CD4-positive, alpha-beta T cell treated with Interleukin-4 for 1 hour (primary cell): ENCODE results near the gene AZIN2.

Source experiments
- DNase-seq, 2 donors: peaks; one replicate each; pipeline ENCODE4 v3.0.0-alpha.2; 2020 to 2022

The AZIN2 gene

DNA sequence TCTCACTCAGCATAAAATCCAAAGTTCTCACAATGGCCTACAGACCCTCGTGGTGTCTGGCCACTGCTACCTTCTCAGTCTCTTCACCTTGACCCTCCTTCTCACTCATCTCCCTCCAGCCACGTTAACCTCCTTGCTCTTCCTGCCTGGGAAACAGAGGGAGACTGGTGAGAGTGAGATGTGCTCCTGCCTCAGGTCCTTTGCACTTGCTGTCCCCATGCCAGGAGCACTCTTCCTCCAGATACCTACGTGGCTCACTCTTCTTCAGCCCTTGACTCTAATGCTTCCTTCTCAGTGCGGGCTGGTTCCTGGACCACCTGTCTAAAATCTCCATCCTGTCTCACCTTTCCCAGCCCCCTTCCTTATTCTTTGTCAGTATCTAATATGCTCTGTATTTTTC is 76.2 kb downstream of the AZIN2 start:
- DNase-seq = no peak

DNA sequence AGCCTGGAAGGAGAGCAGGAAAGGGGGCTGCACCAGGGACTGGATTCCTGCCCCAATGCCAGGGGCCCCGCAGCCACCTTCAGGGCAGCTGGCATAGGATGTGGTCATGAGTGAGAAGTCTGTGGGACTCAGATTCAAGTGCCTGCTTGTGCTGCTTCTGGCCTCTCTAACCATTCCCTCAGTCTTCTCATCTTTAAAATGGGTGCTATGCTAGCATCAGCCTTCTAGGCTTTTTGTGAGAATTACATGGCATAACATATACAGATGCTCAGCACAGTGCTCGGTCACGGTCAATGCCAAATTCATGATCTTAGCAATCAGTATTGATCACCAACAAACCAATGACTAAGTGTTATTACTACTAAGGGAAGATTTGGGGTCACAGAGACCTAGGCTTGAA is 77.4 kb downstream of the AZIN2 start:
- no peak for DNase-seq

DNA sequence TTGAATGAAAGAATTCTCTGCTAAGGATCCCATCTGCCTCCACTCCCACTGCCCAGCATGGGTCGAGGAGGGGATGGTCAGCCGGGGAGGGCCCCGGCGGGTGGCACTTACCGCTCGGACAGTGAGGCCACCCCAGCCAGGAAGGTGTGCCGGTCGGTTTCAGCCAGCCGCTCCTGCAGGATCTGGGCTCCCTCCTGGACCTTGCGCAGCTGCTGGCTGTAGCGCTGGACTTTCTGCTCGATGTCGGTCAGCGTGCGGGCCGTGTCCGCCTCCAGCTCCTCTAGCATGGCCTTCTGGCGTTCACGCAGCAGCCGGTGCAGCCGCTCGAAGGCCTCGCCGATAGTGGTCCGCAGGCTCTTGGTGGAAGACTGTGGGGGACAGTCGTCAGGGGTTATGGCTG is 78.6 kb downstream of the AZIN2 start:
- DNase-seq = no peak

DNA sequence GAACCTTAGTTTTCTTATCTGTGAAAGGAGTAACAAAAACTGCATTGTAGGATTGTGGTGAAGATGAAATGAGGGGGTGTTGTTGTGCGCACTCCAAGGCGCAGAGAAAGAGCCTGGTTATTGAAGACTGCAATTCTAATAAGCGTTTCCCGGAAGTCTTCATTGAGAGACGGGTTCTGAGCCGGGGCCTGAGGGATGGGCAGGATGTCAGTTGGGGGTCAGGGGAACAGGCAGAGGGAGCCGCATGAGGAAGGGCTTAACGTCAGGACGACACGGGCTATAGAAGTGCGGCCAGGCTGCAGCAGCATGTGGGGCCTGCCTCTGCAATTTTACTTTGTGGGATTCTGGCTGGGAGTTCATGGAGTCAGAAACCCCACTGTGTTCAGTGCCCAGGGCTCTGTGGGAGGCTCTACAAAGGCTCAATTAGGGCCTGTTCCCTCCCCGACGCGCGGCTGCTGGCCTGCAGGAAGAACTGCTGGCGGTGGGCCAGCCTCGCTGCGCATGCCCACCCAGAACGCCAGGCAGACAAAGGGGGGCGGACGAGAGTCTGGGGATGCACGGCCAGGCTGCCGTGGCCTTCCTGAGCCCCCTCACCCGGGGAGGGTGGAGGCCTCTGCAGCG is 80.2 kb downstream of the AZIN2 start:
- DNase-seq = no peak

DNA sequence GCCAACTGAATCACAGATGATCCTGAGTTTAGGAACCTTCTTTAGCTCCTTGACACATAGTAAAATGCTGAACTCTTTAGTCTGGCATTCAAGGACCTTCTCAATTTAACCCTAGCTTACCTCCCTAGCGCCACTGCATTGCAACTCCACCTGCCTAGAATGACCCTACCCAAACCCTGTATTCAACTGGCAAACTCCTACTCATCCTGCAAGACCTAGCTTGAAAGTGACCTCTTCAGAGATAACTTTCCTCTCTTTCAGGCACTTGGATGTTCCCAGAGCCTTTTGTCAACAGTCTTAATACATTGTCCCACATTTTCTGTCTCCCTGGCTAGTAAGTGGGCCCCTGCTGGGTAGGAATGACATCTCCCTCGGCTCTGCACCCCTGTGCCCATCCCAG is 81.2 kb downstream of the AZIN2 start:
- DNase-seq = no peak

DNA sequence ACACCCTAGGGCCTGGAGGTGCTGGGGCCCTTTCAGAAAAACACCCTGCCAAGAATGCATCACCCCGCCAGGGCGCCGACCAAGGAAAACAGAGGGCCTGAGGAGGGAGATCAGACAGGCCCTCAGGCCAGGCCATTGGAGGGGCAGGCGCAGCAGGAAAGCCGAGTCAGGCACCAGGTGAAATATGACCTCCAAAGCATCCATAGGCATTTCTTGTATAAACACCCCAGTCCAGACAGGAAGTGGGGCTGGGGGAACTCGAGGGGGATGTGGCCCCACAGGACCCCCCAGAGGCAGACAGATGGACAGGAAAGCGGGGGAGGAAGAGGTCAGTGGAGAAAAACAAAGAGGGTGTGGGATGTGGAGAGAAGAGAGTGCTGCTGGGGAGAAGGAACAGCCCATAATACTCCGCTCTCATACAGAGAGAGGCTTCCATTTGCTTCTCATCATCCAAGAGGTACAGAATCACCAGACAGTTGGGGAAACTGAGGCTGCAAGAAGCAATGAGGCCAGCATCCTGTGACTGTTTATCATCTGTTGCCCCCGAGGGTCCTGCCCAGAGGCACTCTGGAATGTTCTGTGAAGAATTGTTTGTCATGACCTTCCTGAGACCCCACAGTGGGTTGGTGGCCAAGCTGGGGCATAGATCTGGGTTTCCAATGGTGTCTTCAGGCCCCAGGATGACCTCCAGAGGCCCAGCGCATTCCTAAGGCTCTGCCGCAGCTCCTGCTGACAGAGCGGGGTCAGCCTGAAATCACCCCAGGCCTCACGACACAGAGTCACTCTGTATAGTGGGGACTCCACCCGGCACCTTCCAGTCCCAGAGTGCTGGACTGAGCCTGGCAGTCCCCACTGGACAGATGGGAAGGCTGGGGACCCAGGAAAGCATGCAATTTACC is 82.9 kb downstream of the AZIN2 start:
- DNase-seq = no peak

DNA sequence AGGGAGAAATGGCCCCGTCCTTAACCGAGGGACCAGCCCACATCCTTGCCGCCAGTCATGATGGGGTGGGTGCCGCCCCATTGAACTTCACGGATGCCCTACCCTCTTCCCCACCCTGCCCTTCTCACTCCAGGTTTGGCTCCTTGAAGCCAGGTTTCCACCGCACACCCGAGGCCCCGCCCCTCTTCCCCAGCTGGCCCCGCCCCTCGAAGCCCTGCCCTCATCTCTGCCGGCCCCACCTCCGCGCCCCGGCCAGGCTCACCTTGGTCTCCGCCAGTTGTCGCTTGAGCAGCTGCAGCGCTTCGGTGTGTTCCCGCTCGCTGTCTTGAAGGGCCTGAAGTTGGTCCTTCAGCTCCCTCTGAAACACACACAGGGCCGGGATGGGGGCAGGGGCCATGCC is 84.3 kb downstream of the AZIN2 start:
- no peak for DNase-seq

DNA sequence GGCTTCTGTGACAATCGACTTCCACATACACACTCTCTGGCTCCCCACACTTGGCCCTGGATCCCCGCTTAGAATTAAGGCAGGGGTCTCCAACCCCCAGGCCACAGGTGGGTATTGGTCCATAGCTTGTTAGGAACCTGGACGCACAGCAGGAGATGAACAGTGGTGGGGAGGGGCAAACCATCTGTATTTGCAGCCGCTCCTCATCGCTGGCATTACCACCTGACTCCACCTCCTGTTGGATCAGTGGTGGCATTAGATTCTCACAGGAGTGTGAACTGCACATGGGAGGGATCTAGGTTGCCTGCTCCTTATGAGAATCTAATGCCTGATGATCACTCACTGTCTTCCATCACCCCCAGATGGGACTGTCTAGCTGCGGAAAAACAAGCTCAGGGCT is 84.9 kb downstream of the AZIN2 start:
- DNase-seq = no peak

DNA sequence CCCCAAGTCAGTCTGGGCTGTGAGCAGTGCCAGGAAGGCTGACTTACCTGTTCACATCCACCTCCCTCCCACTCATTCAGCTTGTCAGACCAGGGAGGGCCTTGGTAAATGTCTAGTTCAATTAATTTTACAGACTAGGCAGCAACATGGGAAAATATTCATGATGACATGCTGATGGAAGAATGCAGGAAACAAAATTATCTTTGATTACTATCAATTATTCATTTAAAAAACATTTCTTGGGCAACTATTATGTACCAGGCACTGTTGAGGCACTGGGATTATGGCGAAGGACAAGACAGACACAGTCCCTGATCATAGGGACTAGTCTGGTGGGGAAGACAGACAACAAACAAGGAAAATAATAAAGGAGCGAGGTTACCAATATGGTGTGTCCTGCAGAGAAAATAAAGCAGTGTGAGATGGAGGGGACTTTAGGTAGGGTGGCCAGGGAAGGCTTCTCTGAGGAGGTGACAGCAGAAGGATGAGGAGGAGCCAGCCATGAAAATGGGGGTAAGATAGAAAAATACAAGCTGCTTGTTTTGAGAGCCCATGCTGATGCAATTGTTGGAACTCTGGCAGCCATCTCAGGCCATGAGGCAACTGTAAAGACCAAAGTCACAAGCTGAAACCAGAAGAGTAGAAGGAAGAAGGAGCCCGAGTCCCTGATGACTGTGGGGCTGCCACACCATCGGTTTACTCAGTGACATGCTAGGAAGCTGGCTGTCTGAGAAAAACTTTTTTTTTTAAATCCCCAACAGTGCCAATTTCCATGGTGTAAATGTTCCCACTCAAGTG is 86.9 kb downstream of the AZIN2 start:
- DNase-seq = no peak

DNA sequence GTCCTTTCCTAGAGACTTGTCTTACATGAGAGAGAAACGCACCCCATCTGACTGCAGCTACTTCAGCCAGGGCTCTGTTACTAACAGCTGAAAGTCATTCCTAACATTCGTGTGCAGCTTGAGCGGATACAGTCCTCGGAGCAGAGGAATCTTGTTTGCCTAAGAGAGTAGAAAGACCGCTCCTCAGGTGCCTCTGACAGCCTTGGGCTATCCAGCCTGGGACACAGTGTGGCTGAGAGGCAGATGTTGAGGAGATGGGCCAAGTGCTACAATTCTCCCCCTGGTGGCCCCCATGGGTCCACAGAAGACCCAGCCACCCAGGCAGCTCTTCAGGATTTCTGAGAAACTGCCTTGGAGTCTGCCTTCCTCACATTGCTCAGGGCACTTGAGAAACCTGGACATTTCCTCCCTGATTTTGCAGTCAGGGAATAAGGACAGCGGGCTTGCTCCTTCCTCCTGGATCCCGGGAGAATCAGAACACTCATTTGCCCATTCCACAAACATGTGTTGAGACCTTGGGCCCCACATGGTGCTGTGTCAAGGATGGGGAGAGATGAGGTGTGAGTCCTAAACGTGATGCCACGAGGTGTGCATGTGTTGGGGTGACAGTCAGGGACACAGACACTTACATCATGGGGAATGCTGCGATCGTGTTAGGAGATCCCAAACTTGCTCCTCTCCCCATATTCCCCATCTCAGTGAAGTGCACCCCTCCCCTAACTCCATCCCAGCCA is 87.8 kb downstream of the AZIN2 start:
- DNase-seq = no peak

DNA sequence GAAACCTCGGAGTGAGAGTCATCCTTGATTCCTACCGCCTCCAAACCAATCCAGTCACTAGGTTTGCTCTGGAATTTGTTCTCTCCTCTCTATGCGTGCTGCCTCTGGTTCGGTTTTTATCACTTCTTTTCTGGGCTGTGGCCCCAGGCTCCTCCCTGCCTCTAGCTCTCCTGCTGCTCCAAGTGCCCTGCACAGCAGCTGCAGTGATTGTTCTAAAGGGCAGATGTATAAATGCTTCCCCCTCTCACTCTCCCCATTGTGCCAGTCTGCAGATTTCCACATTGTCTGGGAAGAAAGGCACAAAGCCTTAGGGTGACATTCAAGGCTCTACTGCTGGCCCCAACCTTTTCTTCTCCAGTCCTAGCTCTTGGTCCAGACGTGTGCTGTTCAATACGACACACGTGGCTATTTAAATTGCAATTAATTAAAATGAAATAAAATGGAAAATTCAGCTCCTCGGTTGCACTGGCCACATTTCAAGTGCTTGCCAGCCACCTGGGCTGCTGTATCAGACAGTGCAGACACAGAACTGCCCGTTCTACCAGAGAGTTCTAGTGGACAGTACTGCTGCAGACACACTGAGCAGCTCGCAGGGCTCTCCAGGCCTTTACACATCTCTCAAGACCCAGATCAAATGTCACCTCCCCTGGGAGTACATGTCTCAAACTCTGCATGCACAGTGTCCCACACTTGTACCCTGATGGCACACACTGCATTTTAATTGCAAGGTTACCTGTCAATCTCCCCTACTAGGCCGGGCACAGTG is 88.5 kb downstream of the AZIN2 start:
- DNase-seq = no peak
